PC-9 (cell line): ENCODE data around the gene TANGO2.

Experiments used
- CTCF ChIP-seq: fragments of 200-600 bp; sonication (generic); conservative IDR thresholded peaks from 2 replicates; pipeline ENCODE4 v1.6.1; 2017; ENCODE audit warnings: mixed run types, antibody characterized with exemption, mild to moderate bottlenecking, moderate library complexity
- EZH2 ChIP-seq: fragments of 200-600 bp; sonication (generic); IDR thresholded peaks from 2 replicates; pipeline ENCODE4 v1.8.0; 2017; ENCODE audit warnings: antibody characterized with exemption, low read depth

- TF ChIP-seq CTCF (no peak), EZH2 (no peak)
Measured at GRCh38 chr22:19974268-19974861, 46.5 kb upstream of the TANGO2 start.
